GM23338 (cell line): ENCODE data around the gene PIGS. TPM values are rescaled to one million over a fixed set of nuclear protein-coding genes. Genes with fewer than 3 reads are reported as not detected.

Experiments
- ATAC-seq: fragments of 200-7000 bp; cut with Tn5 transposase; 3 replicates; pipeline ENCODE4 v1.9.1; 2020
- DNase-seq: peaks from one replicate; pipeline ENCODE4 v3.0.0-alpha.2; 2015; ENCODE audit warnings: low spot score
- H2AFZ ChIP-seq: fragments of 200-600 bp; sonication (generic); 2 replicates; pipeline ENCODE4 v1.8.0; 2016; ENCODE audit warnings: antibody characterized with exemption, mild to moderate bottlenecking, moderate library complexity
- H3F3A ChIP-seq: fragments of 200-600 bp; sonication (generic); replicated peaks from 2 replicates; pipeline ENCODE4 v1.8.0; 2017; ENCODE audit warnings: antibody characterized with exemption, mixed run types, low read depth
- H3K27ac ChIP-seq: fragments of 200-600 bp; sonication (generic); 2 replicates; pipeline ENCODE4 v1.6.1; 2016; ENCODE audit warnings: low read depth
- H3K27me3 ChIP-seq: fragments of 200-600 bp; sonication (generic); 2 replicates; pipeline ENCODE4 v1.8.0; 2016; ENCODE audit warnings: mild to moderate bottlenecking, mixed run types, moderate library complexity; ENCODE audit not compliant: insufficient read depth
- H3K36me3 ChIP-seq: fragments of 200-600 bp; sonication (generic); 2 replicates; pipeline ENCODE4 v1.8.0; 2016; ENCODE audit warnings: mild to moderate bottlenecking; ENCODE audit not compliant: insufficient read depth
- H3K4me1 ChIP-seq: fragments of 200-600 bp; sonication (generic); 2 replicates; pipeline ENCODE4 v1.8.0; 2016; ENCODE audit warnings: mild to moderate bottlenecking, moderate library complexity; ENCODE audit not compliant: insufficient read depth
- H3K4me2 ChIP-seq: fragments of 200-600 bp; sonication (generic); 2 replicates; pipeline ENCODE4 v1.7.1; 2017; ENCODE audit warnings: mixed run types
- H3K4me3 ChIP-seq: fragments of 200-600 bp; sonication (generic); 2 replicates; pipeline ENCODE4 v1.6.1; 2016; ENCODE audit warnings: mixed run types
- H3K79me2 ChIP-seq: fragments of 200-600 bp; sonication (generic); replicated peaks from 2 replicates; pipeline ENCODE4 v1.8.0; 2017; ENCODE audit warnings: mild to moderate bottlenecking; ENCODE audit not compliant: insufficient read depth
- H3K9me2 ChIP-seq: fragments of 200-600 bp; sonication (generic); 2 replicates; pipeline ENCODE4 v1.8.0; 2017; ENCODE audit not compliant: insufficient read depth
- H4K20me1 ChIP-seq: fragments of 200-600 bp; sonication (generic); replicated peaks from 2 replicates; pipeline ENCODE4 v1.8.0; 2017; ENCODE audit warnings: mild to moderate bottlenecking; ENCODE audit not compliant: insufficient read depth
- H3K27ac Mint-ChIP-seq: 2 replicates; pipeline ENCODE4 v1.8.0; 2020; ENCODE audit warnings: inconsistent platforms, mild to moderate bottlenecking, moderate library complexity, mixed read lengths
- H3K27me3 Mint-ChIP-seq: 3 replicates; pipeline ENCODE4 v1.8.0; 2022; ENCODE audit warnings: low read depth, mild to moderate bottlenecking, moderate library complexity, mixed read lengths, inconsistent platforms; ENCODE audit not compliant: insufficient read depth, poor library complexity
- H3K36me3 Mint-ChIP-seq: 3 replicates; pipeline ENCODE4 v1.8.0; 2021; ENCODE audit warnings: low read depth, mild to moderate bottlenecking, inconsistent platforms, moderate library complexity, mixed read lengths
- H3K4me1 Mint-ChIP-seq: 3 replicates; pipeline ENCODE4 v1.8.0; 2020; ENCODE audit warnings: mild to moderate bottlenecking, inconsistent platforms, mixed read lengths
- H3K4me3 Mint-ChIP-seq: 3 replicates; pipeline ENCODE4 v1.8.0; 2021; ENCODE audit warnings: moderate library complexity, mild to moderate bottlenecking, inconsistent platforms, mixed read lengths
- H3K9me3 Mint-ChIP-seq: 3 replicates; pipeline ENCODE4 v1.8.0; 2020; ENCODE audit warnings: moderate library complexity, mild to moderate bottlenecking, inconsistent platforms, mixed read lengths
- CREB1 ChIP-seq: fragments of 250-450 bp; sonication (Bioruptor Pico); IDR thresholded peaks from 2 replicates; pipeline ENCODE4 v1.5.0; 2020; ENCODE audit warnings: low read depth, mild to moderate bottlenecking, moderate library complexity
- ETS1 ChIP-seq: IDR thresholded peaks from 2 replicates; pipeline ENCODE4 v1.6.1; 2016; ENCODE audit warnings: antibody characterized with exemption
- JUNB ChIP-seq: IDR thresholded peaks from one replicate; pipeline ENCODE4 v1.6.1; 2016; ENCODE audit warnings: antibody characterized with exemption; ENCODE audit not compliant: unreplicated experiment
- NANOG ChIP-seq: IDR thresholded peaks from 2 replicates; pipeline ENCODE4 v1.6.1; 2016; ENCODE audit warnings: antibody characterized with exemption, borderline replicate concordance
- STAT1 ChIP-seq: IDR thresholded peaks from one replicate; pipeline ENCODE4 v1.6.1; 2016; ENCODE audit warnings: antibody characterized with exemption; ENCODE audit not compliant: unreplicated experiment
- ZNF114 ChIP-seq: fragments of 250-450 bp; sonication (Bioruptor Pico); IDR thresholded peaks from 2 replicates; pipeline ENCODE4 v1.5.0; 2020; ENCODE audit warnings: mild to moderate bottlenecking, moderate library complexity
- ZNF331 ChIP-seq: fragments of 250-450 bp; sonication (Bioruptor Pico); IDR thresholded peaks from 2 replicates; pipeline ENCODE4 v1.5.0; 2020; ENCODE audit warnings: low read depth, mild to moderate bottlenecking, moderate library complexity
- polyA plus RNA-seq: library from polyadenylated mRNA; unstranded; fragments of >200 nt; fragmentation: Nextera tagmentation; extraction: Ambion mirVana; gene quantifications from 2 replicates; pipeline ENCODE4 v1.2.1, GENCODE V29; 2016
- total RNA-seq: library from RNA; depleted of rRNA; stranded (reverse); fragments of >200 nt; shearing (Covaris generic); gene quantifications from 2 replicates; pipeline ENCODE4 v1.2.3, GENCODE V29; 2014
- TF ChIP-seq, protein P1 (sequence below): fragments of 250-450 bp; sonication (Bioruptor Pico); IDR thresholded peaks from 2 replicates; pipeline ENCODE4 v1.5.0; 2020; ENCODE audit warnings: mild to moderate bottlenecking, moderate library complexity

PIGS gene
- total and polyA plus RNA-seq, 2 experiments from 2014 or later: 16.4 to 53.2 TPM

GRCh38 chr17:28555022-28555421 lies 16.3 kb downstream of the PIGS start (continued):
- TF ChIP-seq, protein P1, sequence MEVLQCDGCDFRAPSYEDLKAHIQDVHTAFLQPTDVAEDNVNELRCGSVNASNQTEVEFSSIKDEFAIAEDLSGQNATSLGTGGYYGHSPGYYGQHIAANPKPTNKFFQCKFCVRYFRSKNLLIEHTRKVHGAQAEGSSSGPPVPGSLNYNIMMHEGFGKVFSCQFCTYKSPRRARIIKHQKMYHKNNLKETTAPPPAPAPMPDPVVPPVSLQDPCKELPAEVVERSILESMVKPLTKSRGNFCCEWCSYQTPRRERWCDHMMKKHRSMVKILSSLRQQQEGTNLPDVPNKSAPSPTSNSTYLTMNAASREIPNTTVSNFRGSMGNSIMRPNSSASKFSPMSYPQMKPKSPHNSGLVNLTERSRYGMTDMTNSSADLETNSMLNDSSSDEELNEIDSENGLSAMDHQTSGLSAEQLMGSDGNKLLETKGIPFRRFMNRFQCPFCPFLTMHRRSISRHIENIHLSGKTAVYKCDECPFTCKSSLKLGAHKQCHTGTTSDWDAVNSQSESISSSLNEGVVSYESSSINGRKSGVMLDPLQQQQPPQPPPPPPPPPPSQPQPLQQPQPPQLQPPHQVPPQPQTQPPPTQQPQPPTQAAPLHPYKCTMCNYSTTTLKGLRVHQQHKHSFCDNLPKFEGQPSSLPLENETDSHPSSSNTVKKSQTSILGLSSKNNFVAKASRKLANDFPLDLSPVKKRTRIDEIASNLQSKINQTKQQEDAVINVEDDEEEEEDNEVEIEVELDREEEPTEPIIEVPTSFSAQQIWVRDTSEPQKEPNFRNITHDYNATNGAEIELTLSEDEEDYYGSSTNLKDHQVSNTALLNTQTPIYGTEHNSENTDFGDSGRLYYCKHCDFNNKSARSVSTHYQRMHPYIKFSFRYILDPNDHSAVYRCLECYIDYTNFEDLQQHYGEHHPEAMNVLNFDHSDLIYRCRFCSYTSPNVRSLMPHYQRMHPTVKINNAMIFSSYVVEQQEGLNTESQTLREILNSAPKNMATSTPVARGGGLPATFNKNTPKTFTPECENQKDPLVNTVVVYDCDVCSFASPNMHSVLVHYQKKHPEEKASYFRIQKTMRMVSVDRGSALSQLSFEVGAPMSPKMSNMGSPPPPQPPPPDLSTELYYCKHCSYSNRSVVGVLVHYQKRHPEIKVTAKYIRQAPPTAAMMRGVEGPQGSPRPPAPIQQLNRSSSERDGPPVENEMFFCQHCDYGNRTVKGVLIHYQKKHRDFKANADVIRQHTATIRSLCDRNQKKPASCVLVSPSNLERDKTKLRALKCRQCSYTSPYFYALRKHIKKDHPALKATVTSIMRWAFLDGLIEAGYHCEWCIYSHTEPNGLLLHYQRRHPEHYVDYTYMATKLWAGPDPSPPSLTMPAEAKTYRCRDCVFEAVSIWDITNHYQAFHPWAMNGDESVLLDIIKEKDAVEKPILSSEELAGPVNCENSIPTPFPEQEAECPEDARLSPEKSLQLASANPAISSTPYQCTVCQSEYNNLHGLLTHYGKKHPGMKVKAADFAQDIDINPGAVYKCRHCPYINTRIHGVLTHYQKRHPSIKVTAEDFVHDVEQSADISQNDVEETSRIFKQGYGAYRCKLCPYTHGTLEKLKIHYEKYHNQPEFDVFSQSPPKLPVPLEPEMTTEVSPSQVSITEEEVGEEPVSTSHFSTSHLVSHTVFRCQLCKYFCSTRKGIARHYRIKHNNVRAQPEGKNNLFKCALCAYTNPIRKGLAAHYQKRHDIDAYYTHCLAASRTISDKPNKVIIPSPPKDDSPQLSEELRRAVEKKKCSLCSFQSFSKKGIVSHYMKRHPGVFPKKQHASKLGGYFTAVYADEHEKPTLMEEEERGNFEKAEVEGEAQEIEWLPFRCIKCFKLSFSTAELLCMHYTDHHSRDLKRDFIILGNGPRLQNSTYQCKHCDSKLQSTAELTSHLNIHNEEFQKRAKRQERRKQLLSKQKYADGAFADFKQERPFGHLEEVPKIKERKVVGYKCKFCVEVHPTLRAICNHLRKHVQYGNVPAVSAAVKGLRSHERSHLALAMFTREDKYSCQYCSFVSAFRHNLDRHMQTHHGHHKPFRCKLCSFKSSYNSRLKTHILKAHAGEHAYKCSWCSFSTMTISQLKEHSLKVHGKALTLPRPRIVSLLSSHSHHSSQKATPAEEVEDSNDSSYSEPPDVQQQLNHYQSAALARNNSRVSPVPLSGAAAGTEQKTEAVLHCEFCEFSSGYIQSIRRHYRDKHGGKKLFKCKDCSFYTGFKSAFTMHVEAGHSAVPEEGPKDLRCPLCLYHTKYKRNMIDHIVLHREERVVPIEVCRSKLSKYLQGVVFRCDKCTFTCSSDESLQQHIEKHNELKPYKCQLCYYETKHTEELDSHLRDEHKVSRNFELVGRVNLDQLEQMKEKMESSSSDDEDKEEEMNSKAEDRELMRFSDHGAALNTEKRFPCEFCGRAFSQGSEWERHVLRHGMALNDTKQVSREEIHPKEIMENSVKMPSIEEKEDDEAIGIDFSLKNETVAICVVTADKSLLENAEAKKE (CRISPR knock-in tag): no peak
- TF ChIP-seq ZNF331 (CRISPR knock-in tag): no peak
- no peak for TF ChIP-seq NANOG
- TF ChIP-seq ETS1: no peak
- no peak for TF ChIP-seq STAT1
- no peak for TF ChIP-seq JUNB
- no peak for TF ChIP-seq CREB1 (CRISPR knock-in tag)

DNA sequence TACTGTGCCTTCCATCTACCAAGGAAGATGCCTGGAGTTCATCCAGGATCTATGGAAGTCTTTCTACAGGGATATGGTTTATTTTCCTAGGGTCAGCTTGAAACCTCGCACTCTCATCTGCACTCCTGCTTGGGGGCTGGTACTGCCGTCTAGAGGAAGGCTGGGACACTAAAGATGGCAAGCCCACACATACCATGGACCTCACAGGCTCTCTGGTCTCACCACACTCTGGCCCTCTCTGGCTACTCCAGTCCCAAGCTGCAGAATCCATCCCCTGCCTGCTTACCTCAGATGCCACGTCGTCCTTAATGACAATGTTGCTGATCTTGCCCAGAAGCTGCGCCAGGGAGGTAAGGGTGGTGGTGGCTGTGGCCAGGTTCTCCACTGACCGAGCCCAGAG lies 16.8 kb downstream of the PIGS start:
- Histone ChIP-seq H3K4me1 (peaks cover 15% of the 10 kb centered on the region; the same call in 1 of the 2 replicates), H3K27ac (no peak overlapping the region), H3K36me3 (peaks cover 21% of the 10 kb centered on the region; the same call in 1 of the 2 replicates), H3K4me3 (no peak overlapping the region), H3F3A (no peaks in the 10 kb centered on the region), H3K27me3 (no peaks in the 10 kb centered on the region), H3K4me2 (no peak overlapping the region), H3K79me2 (peaks cover 8% of the 10 kb centered on the region), H2AFZ (no peak overlapping the region), H4K20me1 (no peaks in the 10 kb centered on the region; the same call in 1 of the 2 replicates), H3K9me2 (no peaks in the 10 kb centered on the region)
- Mint-ChIP-seq H3K27me3 (peaks cover 13% of the 10 kb centered on the region), H3K36me3 (peaks cover 37% of the 10 kb centered on the region), H3K27ac (no peak overlapping the region), H3K4me1 (peaks cover 18% of the 10 kb centered on the region), H3K4me3 (no peak overlapping the region), H3K9me3 (no peaks in the 10 kb centered on the region; the same call in 2 of the 3 replicates)
- ATAC-seq: no peak
- DNase-seq: no peak
- TF ChIP-seq, protein P1 (CRISPR knock-in tag): no peak
- no peak for TF ChIP-seq NANOG
- no peak for TF ChIP-seq ZNF114 (CRISPR knock-in tag)
